Nephron progenitor cell (in vitro differentiated cells): Measurements from ENCODE around the gene PPM1L.

Experiments
- DNase-seq: peaks from one replicate; pipeline ENCODE4 v3.0.0; 2021
- H3K27ac Mint-ChIP-seq: 2 replicates; pipeline ENCODE4 v1.8.0; 2021; ENCODE audit warnings: mild to moderate bottlenecking, moderate library complexity, mixed read lengths
- H3K27me3 Mint-ChIP-seq: 2 replicates; pipeline ENCODE4 v1.8.0; 2021; ENCODE audit warnings: mild to moderate bottlenecking, low read depth, mixed read lengths; ENCODE audit not compliant: poor library complexity
- H3K36me3 Mint-ChIP-seq: 2 replicates; pipeline ENCODE4 v1.8.0; 2021; ENCODE audit warnings: low read depth, mixed read lengths
- H3K4me1 Mint-ChIP-seq: 2 replicates; pipeline ENCODE4 v1.8.0; 2021; ENCODE audit warnings: mixed read lengths
- H3K4me3 Mint-ChIP-seq: 2 replicates; pipeline ENCODE4 v1.8.0; 2021; ENCODE audit warnings: mild to moderate bottlenecking, moderate library complexity, mixed read lengths
- H3K9me3 Mint-ChIP-seq: 2 replicates; pipeline ENCODE4 v1.8.0; 2021; ENCODE audit warnings: mild to moderate bottlenecking, moderate library complexity, mixed read lengths
- CTCF ChIP-seq: fragments of 200-600 bp; sonication (generic); IDR thresholded peaks from 2 replicates; pipeline ENCODE4 v1.5.0; 2021; ENCODE audit warnings: antibody characterized with exemption

Gene PPM1L

GRCh38 chr3:160792540-160792939, 36.5 kb downstream of the PPM1L start:
- H3K27ac Mint-ChIP-seq = no peak overlapping the region
- no peak for DNase-seq

GRCh38 chr3:160793722-160794252, 37.8 kb downstream of the PPM1L start:
- Mint-ChIP-seq H3K27me3 (no peaks in the 10 kb centered on the region), H3K4me1 (peaks cover 26% of the 10 kb centered on the region), H3K4me3 (no peak overlapping the region), H3K9me3 (no peaks in the 10 kb centered on the region), H3K36me3 (no peaks in the 10 kb centered on the region), H3K27ac (no peak overlapping the region)
- DNase-seq = no peak
- no peak for TF ChIP-seq CTCF

More at GRCh38 chr3:160792540-160792939, 36.5 kb downstream of the PPM1L start:
- Mint-ChIP-seq H3K9me3 (peaks cover 9% of the 10 kb centered on the region), H3K4me3 (no peak overlapping the region), H3K4me1 (peaks cover 24% of the 10 kb centered on the region), H3K27me3 (no peaks in the 10 kb centered on the region), H3K36me3 (no peaks in the 10 kb centered on the region)
- no peak for TF ChIP-seq CTCF

DNA sequence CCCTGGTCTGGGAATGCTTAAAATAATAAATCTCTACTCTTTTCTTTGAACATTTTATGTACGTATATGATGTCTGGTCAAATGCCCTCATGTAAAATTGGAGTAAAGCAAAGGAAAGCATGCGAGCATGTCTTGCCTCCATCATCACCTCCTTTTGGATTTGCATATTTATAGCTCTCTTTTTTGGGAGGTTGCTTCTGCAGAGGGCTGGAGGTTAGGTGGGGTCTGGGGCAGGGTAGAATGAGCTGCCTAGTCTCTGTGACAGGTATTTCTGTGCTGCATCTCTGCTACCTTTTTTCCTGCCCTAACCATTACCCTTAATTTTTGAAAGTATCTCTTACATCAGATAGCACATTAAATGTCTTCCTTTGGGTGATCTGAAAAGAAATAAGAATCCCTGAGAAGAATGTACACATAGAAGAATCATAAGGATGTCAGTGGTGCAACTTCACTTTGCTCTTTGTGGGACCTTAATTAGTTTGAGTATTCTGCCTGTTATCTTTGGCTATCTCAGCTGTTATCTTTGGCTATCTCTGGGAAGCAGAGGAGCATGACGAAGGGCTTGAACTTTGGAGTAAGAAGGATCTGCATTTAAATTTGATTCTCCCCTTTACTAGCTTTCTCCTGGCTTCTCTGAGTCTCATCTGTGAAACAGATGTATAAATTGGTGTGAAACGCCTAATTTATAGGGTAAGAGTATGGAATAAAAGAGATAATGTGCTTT, 40.2 kb downstream of the PPM1L start:
- Mint-ChIP-seq H3K27me3 (no peaks in the 10 kb centered on the region), H3K27ac (peak overlapping the region; percentile 42), H3K4me1 (peaks cover 26% of the 10 kb centered on the region), H3K4me3 (no peak overlapping the region), H3K9me3 (no peaks in the 10 kb centered on the region), H3K36me3 (no peaks in the 10 kb centered on the region)
- no peak for TF ChIP-seq CTCF
- no peak for DNase-seq

DNA sequence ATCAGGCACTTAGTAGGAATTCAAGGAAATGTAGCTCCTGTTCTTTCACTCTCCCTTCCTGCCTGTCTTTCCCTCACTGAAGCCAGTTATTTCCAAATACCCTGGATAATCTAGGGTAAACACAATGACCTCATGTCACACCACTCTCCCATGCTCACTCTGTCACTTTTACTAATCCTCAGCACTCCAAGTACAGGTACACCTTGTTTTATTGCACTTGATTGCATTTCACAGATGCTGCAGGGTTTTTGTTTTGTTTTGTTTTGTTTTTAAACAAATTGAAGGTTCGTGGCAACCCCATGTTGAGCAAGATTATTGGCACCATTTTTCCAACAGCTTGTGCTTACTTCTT, 40.8 kb downstream of the PPM1L start:
- no peak for TF ChIP-seq CTCF
- Mint-ChIP-seq H3K9me3 (no peaks in the 10 kb centered on the region), H3K36me3 (no peaks in the 10 kb centered on the region), H3K27ac (peak overlapping the region; percentile 54), H3K4me1 (peaks cover 29% of the 10 kb centered on the region), H3K27me3 (no peaks in the 10 kb centered on the region), H3K4me3 (no peak overlapping the region)
- no peak for DNase-seq

- peak overlapping the region; percentile 70 for H3K27ac Mint-ChIP-seq
- H3K4me3 Mint-ChIP-seq = no peak overlapping the region
- H3K36me3 Mint-ChIP-seq = no peaks in the 10 kb centered on the region
- TF ChIP-seq CTCF = no peak
- H3K4me1 Mint-ChIP-seq = peaks cover 34% of the 10 kb centered on the region
- H3K9me3 Mint-ChIP-seq = no peaks in the 10 kb centered on the region
- no peaks in the 10 kb centered on the region for H3K27me3 Mint-ChIP-seq
- no peak for DNase-seq
Observed at GRCh38 chr3:160797356-160797755, 41.3 kb downstream of the PPM1L start.
